Measurements from ENCODE around the gene KRTAP4-2. TPM values are rescaled to one million over a fixed set of nuclear protein-coding genes. Genes with fewer than 3 reads are reported as not detected.
"Not testable (repeated sequence)": the region's sequence is repeated elsewhere in the genome, so short reads cannot be mapped to it uniquely, and the experiment has no call there.

KRTAP4-2 gene
- not detected in 2 replicates for total RNA-seq
- polyA plus RNA-seq, result not detected in 2 replicates

DNA sequence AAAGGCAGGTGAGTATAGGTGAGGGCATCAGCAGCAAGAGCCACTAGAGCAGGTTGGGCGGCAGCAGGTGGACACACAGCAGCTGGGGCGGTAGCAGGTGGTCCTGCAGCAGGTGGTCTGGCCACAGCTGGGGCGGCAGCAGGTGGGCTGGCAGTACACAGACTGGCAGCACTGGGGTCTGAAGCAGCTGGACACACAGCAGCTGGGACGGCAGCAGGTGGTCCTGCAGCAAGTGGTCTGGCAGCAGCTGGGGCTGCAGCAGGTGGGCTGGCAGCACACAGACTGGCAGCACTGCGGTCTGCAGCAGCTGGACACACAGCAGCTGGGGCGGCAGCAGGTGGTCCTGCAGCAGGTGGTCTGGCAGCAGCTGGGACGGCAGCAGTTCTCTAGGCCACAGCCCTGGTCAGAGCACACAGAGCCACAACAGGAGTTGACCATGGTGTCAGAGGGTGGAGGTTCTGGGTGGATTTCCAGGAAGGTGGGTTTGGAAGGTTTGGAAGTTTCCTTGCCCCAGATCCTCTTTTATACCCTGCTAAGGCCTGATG, at the start of gene KRTAP4-2:
Gene KRTAP4-2 (minus strand): TSS at position 495 of the 545 bp plus-strand sequence. CDS start 57 bp downstream, at position 438.
- peaks cover 20% of the 10 kb centered on the region for H3K27me3 ChIP-seq
- H3K4me3 ChIP-seq, result no peak within 1 kb of the TSS
- no peak within 1 kb of the TSS for H2AFZ ChIP-seq
- no peaks in the 10 kb centered on the region for H3K79me2 ChIP-seq
- H3K27ac ChIP-seq, result no peak within 1 kb of the TSS
- TF ChIP-seq EZH2 (IDR thresholded peaks at IDR 0.05; ENCODE audit: borderline replicate concordance), result no peak
- TF ChIP-seq, protein P1, sequence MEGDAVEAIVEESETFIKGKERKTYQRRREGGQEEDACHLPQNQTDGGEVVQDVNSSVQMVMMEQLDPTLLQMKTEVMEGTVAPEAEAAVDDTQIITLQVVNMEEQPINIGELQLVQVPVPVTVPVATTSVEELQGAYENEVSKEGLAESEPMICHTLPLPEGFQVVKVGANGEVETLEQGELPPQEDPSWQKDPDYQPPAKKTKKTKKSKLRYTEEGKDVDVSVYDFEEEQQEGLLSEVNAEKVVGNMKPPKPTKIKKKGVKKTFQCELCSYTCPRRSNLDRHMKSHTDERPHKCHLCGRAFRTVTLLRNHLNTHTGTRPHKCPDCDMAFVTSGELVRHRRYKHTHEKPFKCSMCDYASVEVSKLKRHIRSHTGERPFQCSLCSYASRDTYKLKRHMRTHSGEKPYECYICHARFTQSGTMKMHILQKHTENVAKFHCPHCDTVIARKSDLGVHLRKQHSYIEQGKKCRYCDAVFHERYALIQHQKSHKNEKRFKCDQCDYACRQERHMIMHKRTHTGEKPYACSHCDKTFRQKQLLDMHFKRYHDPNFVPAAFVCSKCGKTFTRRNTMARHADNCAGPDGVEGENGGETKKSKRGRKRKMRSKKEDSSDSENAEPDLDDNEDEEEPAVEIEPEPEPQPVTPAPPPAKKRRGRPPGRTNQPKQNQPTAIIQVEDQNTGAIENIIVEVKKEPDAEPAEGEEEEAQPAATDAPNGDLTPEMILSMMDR (IDR thresholded peaks at IDR 0.05; ENCODE audit: poor library complexity), result no peak
- no peak for TF ChIP-seq EZH2phosphoT487 (IDR thresholded peaks at IDR 0.05; ENCODE audit: low read depth, severe bottlenecking, unreplicated experiment)
- no peaks in the 10 kb centered on the region for H3K9me2 ChIP-seq (replicated peaks; ENCODE audit: insufficient read depth)
- no peaks in the 10 kb centered on the region for H3K9me3 ChIP-seq (ENCODE audit: low read depth)
- H4K20me1 ChIP-seq (ENCODE audit: insufficient read depth, poor library complexity, severe bottlenecking), result no peaks in the 10 kb centered on the region
- H3K4me2 ChIP-seq, result no peak within 1 kb of the TSS
- no peaks in the 10 kb centered on the region for H3K36me3 ChIP-seq (replicated peaks; ENCODE audit: insufficient read depth, low read depth)
- WGBS (ENCODE audit: low lambda C conversion rate, missing lambda C conversion rate), result 98% methylated on average over 7 of the region's 7 CpGs
- DNase-seq (ENCODE audit: low spot score), result no peak
- peaks cover under 1% of the 10 kb centered on the region for H3K4me1 ChIP-seq (ENCODE audit: insufficient read depth)

DNA sequence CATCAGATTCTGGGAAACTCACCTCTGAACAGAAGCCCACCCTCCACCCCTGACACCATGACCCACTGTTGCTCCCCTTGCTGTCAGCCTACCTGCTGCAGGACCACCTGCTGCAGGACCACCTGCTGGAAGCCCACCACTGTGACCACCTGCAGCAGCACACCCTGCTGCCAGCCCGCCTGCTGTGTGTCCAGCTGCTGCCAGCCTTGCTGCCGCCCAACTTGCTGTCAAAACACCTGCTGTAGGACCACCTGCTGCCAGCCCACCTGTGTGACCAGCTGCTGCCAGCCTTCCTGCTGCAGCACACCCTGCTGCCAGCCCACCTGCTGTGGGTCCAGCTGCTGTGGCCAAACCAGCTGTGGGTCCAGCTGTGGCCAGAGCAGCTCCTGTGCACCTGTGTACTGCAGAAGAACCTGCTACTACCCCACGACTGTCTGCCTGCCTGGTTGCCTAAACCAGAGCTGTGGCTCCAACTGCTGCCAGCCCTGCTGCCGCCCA, 48.6 kb upstream of the KRTAP4-2 start, which contains the start of gene KRTAP9-2:
Gene KRTAP9-2 (plus strand): TSS at position 51 of the 498 bp plus-strand sequence. CDS start 7 bp downstream, at position 58.
- H2AFZ ChIP-seq; H3K79me2 ChIP-seq; H3K4me2 ChIP-seq; H3K36me3 ChIP-seq (replicated peaks; ENCODE audit: insufficient read depth, low read depth); H3K27ac ChIP-seq; DNase-seq (ENCODE audit: low spot score); H4K20me1 ChIP-seq (ENCODE audit: insufficient read depth, poor library complexity, severe bottlenecking); H3K4me1 ChIP-seq (ENCODE audit: insufficient read depth); H3K9me2 ChIP-seq (replicated peaks; ENCODE audit: insufficient read depth); H3K9me3 ChIP-seq (ENCODE audit: low read depth); H3K4me3 ChIP-seq: not testable (repeated sequence)
- peaks cover 11% of the 10 kb centered on the region for H3K27me3 ChIP-seq
- 65% methylated on average over 3 of the region's 4 CpGs for WGBS (ENCODE audit: low lambda C conversion rate, missing lambda C conversion rate)

DNA sequence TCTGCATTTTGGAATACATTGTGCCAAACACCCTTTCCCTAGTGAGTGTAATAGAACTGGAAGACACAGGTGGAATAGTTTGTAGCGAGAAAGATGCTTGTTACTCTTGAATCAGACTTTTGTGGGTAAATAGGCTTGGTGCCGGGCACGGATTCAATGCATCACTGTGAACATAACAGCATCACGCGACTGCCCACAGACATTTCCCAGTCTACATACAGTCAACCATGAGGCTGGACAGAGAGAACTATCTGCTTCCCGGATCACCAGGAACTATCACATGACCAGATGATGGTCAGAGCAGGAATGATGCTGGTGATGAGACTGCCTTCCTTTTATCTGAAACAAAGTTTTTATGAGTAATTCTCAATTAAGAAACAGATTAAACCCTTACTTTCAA, 48.0 kb upstream of the KRTAP4-2 start:
- Histone ChIP-seq H2AFZ (no peak overlapping the region), H3K36me3 (replicated peaks; ENCODE audit: insufficient read depth, low read depth) (no peaks in the 10 kb centered on the region), H3K79me2 (no peaks in the 10 kb centered on the region), H3K4me1 (ENCODE audit: insufficient read depth) (no peaks in the 10 kb centered on the region), H3K9me3 (ENCODE audit: low read depth) (no peaks in the 10 kb centered on the region), H3K9me2 (replicated peaks; ENCODE audit: insufficient read depth) (no peaks in the 10 kb centered on the region), H3K27ac (no peak overlapping the region), H3K4me2 (no peak overlapping the region), H4K20me1 (ENCODE audit: insufficient read depth, poor library complexity, severe bottlenecking) (no peaks in the 10 kb centered on the region), H3K4me3 (no peak overlapping the region), H3K27me3 (peaks cover 11% of the 10 kb centered on the region)
- TF ChIP-seq, protein P1 (IDR thresholded peaks at IDR 0.05; ENCODE audit: poor library complexity), result no peak
- TF ChIP-seq EZH2 (IDR thresholded peaks at IDR 0.05; ENCODE audit: borderline replicate concordance), result no peak
- TF ChIP-seq EZH2phosphoT487 (IDR thresholded peaks at IDR 0.05; ENCODE audit: low read depth, severe bottlenecking, unreplicated experiment), result no peak
- WGBS (ENCODE audit: low lambda C conversion rate, missing lambda C conversion rate), result 95% methylated on average over 6 of the region's 6 CpGs
- no peak for DNase-seq (ENCODE audit: low spot score)

DNA sequence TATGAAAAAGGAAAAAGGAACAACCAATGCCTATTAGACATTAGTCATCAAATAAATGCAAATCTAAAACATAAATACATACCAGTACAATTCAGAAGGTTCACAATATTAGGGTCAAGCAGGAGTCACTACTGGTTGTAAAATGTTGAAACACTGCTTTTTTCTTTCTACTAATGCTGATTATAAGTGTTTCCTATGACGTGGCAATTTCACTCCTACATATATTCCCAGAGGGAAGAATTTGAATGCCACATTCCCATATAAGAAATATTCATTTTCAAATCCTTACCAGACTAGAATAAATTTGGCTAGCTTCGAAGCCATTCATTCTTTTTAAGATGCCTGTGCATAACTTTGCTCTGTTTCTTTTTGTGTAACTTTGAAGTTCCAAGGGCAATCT, 45.8 kb upstream of the KRTAP4-2 start:
- 89% methylated on average over 2 of the region's 2 CpGs for whole genome bisulfite sequencing (ENCODE audit: low lambda C conversion rate, missing lambda C conversion rate)
- Histone ChIP-seq H3K36me3 (replicated peaks; ENCODE audit: insufficient read depth, low read depth) (no peaks in the 10 kb centered on the region), H3K4me2 (no peak overlapping the region), H3K4me3 (no peak overlapping the region), H3K9me3 (ENCODE audit: low read depth) (no peaks in the 10 kb centered on the region), H3K4me1 (ENCODE audit: insufficient read depth) (no peaks in the 10 kb centered on the region), H3K27me3 (peaks cover 6% of the 10 kb centered on the region), H4K20me1 (ENCODE audit: insufficient read depth, poor library complexity, severe bottlenecking) (no peaks in the 10 kb centered on the region), H2AFZ (no peak overlapping the region), H3K27ac (no peak overlapping the region), H3K9me2 (replicated peaks; ENCODE audit: insufficient read depth) (no peaks in the 10 kb centered on the region), H3K79me2 (no peaks in the 10 kb centered on the region)
- no peak for DNase-seq (ENCODE audit: low spot score)
- TF ChIP-seq EZH2 (IDR thresholded peaks at IDR 0.05; ENCODE audit: borderline replicate concordance) (no peak), EZH2phosphoT487 (IDR thresholded peaks at IDR 0.05; ENCODE audit: low read depth, severe bottlenecking, unreplicated experiment) (no peak)
- TF ChIP-seq, protein P1 (IDR thresholded peaks at IDR 0.05; ENCODE audit: poor library complexity), result no peak
